Mucosa of gallbladder (tissue), 1 donor: ENCODE data around the gene EIF3C. TPM values are rescaled to one million over a fixed set of nuclear protein-coding genes. Genes with fewer than 3 reads are reported as not detected.
A peak's percentile ranks its signal among the peaks of the same experiment; 100 is the strongest.
"Not testable (repeated sequence)": the region's sequence is repeated elsewhere in the genome, so short reads cannot be mapped to it uniquely, and the experiment has no call there.

ENCODE experiments used
- DNase-seq: peaks from one replicate; pipeline ENCODE4 v3.0.0-alpha.2; 2020; ENCODE audit warnings: low spot score
- total RNA-seq: library from RNA; stranded (reverse); gene quantifications from one replicate; pipeline ENCODE4 v1.2.1, GENCODE V29; 2021
- donor health status: DM: no; HTN: no; CAD: no.

Gene EIF3C
- 381 TPM for total RNA-seq

GRCh38 chr16:28711220-28712083 is at the start of gene EIF3C:
Gene EIF3C (plus strand): TSS chr16:28711464. CDS start chr16:28711687, 223 bp downstream.
- DNase-seq: not testable (repeated sequence)

- DNase-seq: not testable (repeated sequence)
These were observed 45.0 kb upstream of the EIF3C start for GRCh38 chr16:28666264-28666663.

- DNase-seq: not testable (repeated sequence)
These were observed 43.8 kb upstream of the EIF3C start for GRCh38 chr16:28667480-28667879.

- not testable (repeated sequence) for DNase-seq
These were observed 43.1 kb upstream of the EIF3C start for GRCh38 chr16:28668199-28668598.

- DNase-seq: not testable (repeated sequence)
These were observed 22.8 kb upstream of the EIF3C start for GRCh38 chr16:28688327-28688952.

- DNase-seq: not testable (repeated sequence)
These were observed 21.8 kb upstream of the EIF3C start for GRCh38 chr16:28689425-28689824.

- not testable (repeated sequence) for DNase-seq
These were observed 19.5 kb upstream of the EIF3C start for GRCh38 chr16:28691722-28692121.

- not testable (repeated sequence) for DNase-seq
These were observed 17.9 kb upstream of the EIF3C start for GRCh38 chr16:28693257-28693950.

- not testable (repeated sequence) for DNase-seq
These were observed 11.5 kb upstream of the EIF3C start for GRCh38 chr16:28699792-28700191.

- not testable (repeated sequence) for DNase-seq
These were observed 10.9 kb upstream of the EIF3C start for GRCh38 chr16:28700349-28700748.

- not testable (repeated sequence) for DNase-seq
These were observed 9.9 kb upstream of the EIF3C start for GRCh38 chr16:28701384-28701783.

GRCh38 chr16:28704246-28704645 is 7.0 kb upstream of the EIF3C start:
- not testable (repeated sequence) for DNase-seq

- not testable (repeated sequence) for DNase-seq
These were observed 11.8 kb downstream of the EIF3C start for GRCh38 chr16:28722852-28723650.

- DNase-seq: not testable (repeated sequence)
These were observed 20.0 kb downstream of the EIF3C start for GRCh38 chr16:28731253-28731652.

GRCh38 chr16:28732455-28733124 is 21.3 kb downstream of the EIF3C start:
- DNase-seq: not testable (repeated sequence)

GRCh38 chr16:28739787-28740186 is 28.5 kb downstream of the EIF3C start:
- DNase-seq: not testable (repeated sequence)

GRCh38 chr16:28740631-28741030 is 29.4 kb downstream of the EIF3C start:
- not testable (repeated sequence) for DNase-seq

GRCh38 chr16:28741295-28741694 is 30.0 kb downstream of the EIF3C start:
- DNase-seq: not testable (repeated sequence)

GRCh38 chr16:28746618-28747350 is 35.5 kb downstream of the EIF3C start:
- DNase-seq: not testable (repeated sequence)

- DNase-seq: peak; percentile 8
These were observed 38.8 kb downstream of the EIF3C start for GRCh38 chr16:28749997-28750465.
